ENCODE data around the gene TSPAN18.

- TF ChIP-seq CTCF (IDR thresholded peaks at IDR 0.05; ENCODE audit: low read depth, low read length) (no peak), EZH2phosphoT487 (IDR thresholded peaks at IDR 0.05; ENCODE audit: low read depth) (no peak)
Observed at GRCh38 chr11:44818110-44818509, 91.3 kb downstream of the TSPAN18 start.

All from OCI-LY3 (cell line).